ENCODE data around the gene COPS6. TPM values are rescaled to one million over a fixed set of nuclear protein-coding genes. Genes with fewer than 3 reads are reported as not detected.

The COPS6 gene
- 27.1 and 83.7 TPM in 2 replicates for total RNA-seq (ENCODE audit: low replicate concordance)

DNA sequence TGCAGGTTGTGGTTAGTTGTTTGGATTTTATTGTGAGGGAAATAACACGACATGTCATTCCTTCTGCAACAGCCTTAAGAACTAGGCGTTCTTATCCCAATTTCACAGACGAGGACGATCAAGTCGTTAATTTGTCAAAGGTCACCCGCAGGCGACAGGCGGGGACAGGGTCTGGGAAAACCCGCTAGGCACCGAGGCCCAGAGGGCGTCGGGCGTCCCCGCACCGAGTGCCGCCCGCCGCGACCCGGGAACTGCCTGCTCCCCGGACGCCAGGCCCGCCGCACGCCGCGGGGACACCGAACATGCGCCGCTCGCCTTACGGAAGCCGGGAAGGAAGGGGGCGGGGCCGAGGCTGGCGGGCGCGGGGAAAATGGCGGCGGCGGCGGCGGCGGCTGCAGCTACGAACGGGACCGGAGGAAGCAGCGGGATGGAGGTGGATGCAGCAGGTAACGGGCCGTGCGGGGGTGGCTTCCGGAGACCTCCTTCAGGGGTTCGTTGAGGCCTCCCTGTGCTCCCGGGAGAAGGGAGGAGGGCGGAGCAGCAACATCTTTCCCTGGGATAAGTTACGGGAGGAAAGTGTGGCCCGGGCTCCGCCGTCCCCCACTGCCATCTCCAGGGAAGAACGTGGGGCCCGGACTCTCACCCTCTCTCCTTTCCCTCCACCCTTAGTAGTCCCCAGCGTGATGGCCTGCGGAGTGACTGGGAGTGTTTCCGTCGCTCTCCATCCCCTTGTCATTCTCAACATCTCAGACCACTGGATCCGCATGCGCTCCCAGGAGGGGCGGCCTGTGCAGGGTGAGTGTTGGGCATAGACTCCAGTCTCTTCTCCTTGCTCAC is at the start of gene COPS6:
TSS of gene COPS6 (plus strand) at position 349 of the 837 bp plus-strand sequence. CDS start at position 371, 22 bp downstream.
- DNase-seq (ENCODE audit: low read depth) = peak; percentile 69

DNA sequence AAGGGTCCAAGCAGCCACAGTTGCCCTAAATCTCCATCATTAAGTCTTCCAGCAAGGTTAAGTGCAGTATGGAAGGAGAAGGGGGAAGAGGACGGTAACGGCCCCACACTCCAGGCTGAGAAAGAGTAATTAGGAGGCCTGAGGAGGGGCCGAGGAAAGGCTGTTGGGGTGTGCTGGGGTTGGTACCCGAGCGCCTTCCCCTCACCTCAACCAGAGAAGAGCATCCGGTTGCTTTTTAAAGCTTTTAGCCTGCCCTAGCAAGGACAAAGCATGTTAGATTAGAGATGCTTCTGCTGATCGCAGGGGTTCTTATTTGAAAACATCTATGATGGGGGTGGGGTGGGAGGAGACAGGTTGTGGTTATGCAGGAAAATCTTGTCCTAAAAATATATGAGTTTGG is 48.2 kb upstream of the COPS6 start:
- no peak overlapping the region for H3K4me3 ChIP-seq (ENCODE audit: low read depth, low read length)
- TF ChIP-seq, protein P1, sequence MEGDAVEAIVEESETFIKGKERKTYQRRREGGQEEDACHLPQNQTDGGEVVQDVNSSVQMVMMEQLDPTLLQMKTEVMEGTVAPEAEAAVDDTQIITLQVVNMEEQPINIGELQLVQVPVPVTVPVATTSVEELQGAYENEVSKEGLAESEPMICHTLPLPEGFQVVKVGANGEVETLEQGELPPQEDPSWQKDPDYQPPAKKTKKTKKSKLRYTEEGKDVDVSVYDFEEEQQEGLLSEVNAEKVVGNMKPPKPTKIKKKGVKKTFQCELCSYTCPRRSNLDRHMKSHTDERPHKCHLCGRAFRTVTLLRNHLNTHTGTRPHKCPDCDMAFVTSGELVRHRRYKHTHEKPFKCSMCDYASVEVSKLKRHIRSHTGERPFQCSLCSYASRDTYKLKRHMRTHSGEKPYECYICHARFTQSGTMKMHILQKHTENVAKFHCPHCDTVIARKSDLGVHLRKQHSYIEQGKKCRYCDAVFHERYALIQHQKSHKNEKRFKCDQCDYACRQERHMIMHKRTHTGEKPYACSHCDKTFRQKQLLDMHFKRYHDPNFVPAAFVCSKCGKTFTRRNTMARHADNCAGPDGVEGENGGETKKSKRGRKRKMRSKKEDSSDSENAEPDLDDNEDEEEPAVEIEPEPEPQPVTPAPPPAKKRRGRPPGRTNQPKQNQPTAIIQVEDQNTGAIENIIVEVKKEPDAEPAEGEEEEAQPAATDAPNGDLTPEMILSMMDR (IDR thresholded peaks at IDR 0.05; ENCODE audit: insufficient read depth, low read length) = no peak
- DNase-seq (ENCODE audit: low read depth) = no peak

More for the DNA sequence above, at the start of gene COPS6:
- H3K4me3 ChIP-seq (ENCODE audit: low read depth, low read length) = peak within 1 kb of the TSS; percentile 96
- TF ChIP-seq, protein P1 (IDR thresholded peaks at IDR 0.05; ENCODE audit: insufficient read depth, low read length) = no peak

DNA sequence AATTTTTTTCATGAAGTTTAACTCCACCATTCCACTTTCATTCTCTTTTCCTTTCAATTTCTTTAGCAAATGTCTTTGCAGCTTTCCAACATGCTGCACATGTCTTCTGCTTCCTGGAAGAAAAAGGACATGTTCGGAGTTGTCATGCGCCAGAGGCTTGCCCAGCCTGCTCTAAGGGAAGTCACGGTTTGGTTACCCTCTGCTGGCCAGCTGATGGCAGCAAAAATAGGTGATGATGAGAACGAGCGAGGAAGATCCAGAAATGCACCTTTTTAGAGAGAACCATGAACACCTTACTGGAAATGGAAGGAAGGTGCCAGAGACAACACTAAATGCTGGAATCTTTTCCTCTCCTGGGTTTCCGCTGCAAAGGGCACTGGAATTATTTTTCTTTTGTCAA is 44.1 kb upstream of the COPS6 start:
- H3K4me3 ChIP-seq (ENCODE audit: low read depth, low read length) = no peak overlapping the region
- DNase-seq (ENCODE audit: low read depth) = no peak
- TF ChIP-seq, protein P1 (IDR thresholded peaks at IDR 0.05; ENCODE audit: insufficient read depth, low read length) = no peak

DNA sequence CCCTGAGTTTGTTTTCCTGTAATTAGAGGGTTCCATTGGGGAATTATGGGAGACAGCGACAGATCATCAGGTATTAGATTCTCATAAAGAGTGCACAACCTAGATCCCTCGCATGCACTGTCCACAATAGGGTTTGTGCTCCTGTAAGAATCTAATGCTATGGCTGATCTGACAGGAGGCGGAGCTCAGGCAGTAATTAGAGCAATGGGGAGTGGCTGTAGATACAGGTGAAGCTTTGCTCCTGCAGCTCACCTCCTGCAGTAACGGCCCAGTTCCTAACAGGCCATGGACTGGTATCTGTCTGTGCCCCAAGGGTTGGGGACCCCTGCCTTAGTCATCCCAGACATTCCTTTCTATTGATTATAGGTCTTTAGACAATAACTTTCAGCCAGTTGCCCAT is 40.1 kb upstream of the COPS6 start:
- no peak overlapping the region for H3K4me3 ChIP-seq (ENCODE audit: low read depth, low read length)
- DNase-seq (ENCODE audit: low read depth) = no peak
- TF ChIP-seq, protein P1 (IDR thresholded peaks at IDR 0.05; ENCODE audit: insufficient read depth, low read length) = no peak

DNA sequence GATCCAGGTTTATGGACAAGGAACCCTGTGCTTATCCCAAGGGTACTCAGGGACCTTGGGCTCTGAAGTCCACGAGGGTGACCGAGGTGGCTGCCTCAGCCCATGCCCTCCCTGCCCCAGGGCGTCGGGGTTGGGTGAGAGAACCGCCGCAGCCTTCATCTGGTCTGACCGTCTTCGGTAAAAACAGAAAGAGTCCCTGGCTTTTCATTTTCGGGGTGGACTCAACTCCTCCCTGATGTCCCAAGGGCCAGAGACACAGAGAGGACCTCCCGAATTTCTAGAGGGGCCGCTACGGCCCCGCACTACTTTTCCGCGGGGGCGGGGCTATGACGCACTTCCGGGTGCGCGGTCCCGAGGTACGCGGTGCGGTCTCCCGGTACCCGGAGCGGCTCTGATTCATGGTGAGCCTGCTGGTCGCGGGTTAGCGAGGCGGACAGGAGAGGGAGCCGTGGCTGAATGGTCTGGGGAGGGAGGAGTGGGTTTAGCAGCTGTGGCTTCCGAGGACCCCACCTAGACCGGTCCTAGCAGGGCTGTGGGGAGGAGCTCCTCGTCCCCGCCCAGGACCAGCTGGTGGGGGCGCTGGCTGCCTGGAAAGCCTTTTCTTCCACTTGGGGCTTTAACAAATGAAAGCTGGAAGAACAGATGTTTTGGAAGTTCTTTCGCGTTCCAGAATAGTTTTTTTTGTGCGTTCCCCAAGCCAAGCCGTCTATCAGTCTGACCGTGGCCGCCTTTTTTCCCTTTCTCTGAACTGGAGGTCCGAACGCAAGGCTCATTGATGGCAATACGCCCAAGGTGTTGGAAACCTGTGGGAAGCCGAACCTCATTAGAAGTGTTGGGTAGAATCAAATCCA is 39.1 kb upstream of the COPS6 start, which contains the start of gene ZSCAN21:
TSS of gene ZSCAN21 (plus strand) at position 334 of the 851 bp plus-strand sequence. CDS start 7,233 bp downstream, outside the sequence.
- H3K4me3 ChIP-seq (ENCODE audit: low read depth, low read length) = peak within 1 kb of the TSS; percentile 89
- peak; percentile 83 for DNase-seq (ENCODE audit: low read depth)
- TF ChIP-seq, protein P1 (IDR thresholded peaks at IDR 0.05; ENCODE audit: insufficient read depth, low read length) = no peak

DNA sequence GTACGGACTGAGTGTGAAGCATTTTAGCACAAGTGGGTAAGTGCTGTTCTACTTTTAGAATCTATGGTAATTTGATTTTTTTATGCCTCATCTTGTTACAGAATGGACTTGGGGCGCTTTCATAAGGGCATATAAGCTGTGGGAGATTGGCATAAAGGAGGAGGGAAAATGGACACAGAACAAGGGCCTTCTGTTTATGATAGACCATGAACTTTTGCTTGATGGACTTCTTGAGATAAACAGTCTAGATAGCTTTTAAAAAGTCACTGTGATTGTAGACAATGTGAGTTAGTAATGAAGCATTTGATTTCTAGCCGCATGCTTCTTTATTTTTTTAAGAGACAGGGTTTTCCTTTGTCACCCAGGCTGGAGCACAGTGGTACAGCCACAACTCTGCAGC is 37.2 kb upstream of the COPS6 start:
- no peak for DNase-seq (ENCODE audit: low read depth)
- TF ChIP-seq, protein P1 (IDR thresholded peaks at IDR 0.05; ENCODE audit: insufficient read depth, low read length) = no peak
- H3K4me3 ChIP-seq (ENCODE audit: low read depth, low read length) = no peak overlapping the region

All from fibroblast of the aortic adventitia (primary cell).